Measurements from ENCODE around the gene DEPDC1B.

DNA sequence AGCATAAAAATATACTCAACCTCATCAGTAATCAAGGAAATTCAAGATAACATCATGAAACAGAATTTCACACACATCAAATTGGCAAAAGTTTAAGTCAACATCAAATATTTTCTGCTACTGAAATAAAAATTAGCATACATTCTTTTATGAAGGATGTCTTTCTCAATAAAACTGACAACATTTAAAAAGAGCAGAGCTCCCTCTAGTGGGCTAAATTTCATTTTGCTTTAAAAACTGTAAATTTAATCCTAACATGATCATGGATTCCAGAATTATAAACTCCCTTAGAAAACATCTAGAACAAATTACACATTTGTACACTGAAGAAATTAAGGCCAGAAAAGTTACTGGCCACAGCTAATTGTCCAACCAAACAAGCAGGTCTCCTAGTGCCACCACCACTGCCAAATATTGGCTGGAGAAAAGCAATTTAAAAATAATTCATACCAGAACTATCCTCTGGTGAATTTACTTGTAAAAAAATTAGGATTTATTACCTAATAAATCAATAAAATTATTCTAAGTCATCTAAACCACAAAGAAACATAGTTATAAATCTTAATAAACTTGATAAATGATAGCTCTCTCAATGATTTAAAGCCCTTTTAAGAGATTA is 31.2 kb downstream of the DEPDC1B start:
- TF ChIP-seq, protein P1, sequence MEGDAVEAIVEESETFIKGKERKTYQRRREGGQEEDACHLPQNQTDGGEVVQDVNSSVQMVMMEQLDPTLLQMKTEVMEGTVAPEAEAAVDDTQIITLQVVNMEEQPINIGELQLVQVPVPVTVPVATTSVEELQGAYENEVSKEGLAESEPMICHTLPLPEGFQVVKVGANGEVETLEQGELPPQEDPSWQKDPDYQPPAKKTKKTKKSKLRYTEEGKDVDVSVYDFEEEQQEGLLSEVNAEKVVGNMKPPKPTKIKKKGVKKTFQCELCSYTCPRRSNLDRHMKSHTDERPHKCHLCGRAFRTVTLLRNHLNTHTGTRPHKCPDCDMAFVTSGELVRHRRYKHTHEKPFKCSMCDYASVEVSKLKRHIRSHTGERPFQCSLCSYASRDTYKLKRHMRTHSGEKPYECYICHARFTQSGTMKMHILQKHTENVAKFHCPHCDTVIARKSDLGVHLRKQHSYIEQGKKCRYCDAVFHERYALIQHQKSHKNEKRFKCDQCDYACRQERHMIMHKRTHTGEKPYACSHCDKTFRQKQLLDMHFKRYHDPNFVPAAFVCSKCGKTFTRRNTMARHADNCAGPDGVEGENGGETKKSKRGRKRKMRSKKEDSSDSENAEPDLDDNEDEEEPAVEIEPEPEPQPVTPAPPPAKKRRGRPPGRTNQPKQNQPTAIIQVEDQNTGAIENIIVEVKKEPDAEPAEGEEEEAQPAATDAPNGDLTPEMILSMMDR (conservative IDR thresholded peaks at IDR 0.05; ENCODE audit: low read depth in 2 of 2) = peak in 1 of 2 experiments; percentile 93; a peak in 3 of 4 replicates
- TF ChIP-seq, protein P2, sequence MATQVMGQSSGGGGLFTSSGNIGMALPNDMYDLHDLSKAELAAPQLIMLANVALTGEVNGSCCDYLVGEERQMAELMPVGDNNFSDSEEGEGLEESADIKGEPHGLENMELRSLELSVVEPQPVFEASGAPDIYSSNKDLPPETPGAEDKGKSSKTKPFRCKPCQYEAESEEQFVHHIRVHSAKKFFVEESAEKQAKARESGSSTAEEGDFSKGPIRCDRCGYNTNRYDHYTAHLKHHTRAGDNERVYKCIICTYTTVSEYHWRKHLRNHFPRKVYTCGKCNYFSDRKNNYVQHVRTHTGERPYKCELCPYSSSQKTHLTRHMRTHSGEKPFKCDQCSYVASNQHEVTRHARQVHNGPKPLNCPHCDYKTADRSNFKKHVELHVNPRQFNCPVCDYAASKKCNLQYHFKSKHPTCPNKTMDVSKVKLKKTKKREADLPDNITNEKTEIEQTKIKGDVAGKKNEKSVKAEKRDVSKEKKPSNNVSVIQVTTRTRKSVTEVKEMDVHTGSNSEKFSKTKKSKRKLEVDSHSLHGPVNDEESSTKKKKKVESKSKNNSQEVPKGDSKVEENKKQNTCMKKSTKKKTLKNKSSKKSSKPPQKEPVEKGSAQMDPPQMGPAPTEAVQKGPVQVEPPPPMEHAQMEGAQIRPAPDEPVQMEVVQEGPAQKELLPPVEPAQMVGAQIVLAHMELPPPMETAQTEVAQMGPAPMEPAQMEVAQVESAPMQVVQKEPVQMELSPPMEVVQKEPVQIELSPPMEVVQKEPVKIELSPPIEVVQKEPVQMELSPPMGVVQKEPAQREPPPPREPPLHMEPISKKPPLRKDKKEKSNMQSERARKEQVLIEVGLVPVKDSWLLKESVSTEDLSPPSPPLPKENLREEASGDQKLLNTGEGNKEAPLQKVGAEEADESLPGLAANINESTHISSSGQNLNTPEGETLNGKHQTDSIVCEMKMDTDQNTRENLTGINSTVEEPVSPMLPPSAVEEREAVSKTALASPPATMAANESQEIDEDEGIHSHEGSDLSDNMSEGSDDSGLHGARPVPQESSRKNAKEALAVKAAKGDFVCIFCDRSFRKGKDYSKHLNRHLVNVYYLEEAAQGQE (IDR thresholded peaks at IDR 0.05; ENCODE audit: unreplicated experiment) = no peak
- TF ChIP-seq, protein P3, sequence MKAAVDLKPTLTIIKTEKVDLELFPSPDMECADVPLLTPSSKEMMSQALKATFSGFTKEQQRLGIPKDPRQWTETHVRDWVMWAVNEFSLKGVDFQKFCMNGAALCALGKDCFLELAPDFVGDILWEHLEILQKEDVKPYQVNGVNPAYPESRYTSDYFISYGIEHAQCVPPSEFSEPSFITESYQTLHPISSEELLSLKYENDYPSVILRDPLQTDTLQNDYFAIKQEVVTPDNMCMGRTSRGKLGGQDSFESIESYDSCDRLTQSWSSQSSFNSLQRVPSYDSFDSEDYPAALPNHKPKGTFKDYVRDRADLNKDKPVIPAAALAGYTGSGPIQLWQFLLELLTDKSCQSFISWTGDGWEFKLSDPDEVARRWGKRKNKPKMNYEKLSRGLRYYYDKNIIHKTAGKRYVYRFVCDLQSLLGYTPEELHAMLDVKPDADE (IDR thresholded peaks at IDR 0.05) = no peak
- TF ChIP-seq POLR2AphosphoS5 (IDR thresholded peaks at IDR 0.05; ENCODE audit: low read depth) = no peak
- TF ChIP-seq ZNF331 (CRISPR knock-in tag; IDR thresholded peaks at IDR 0.05; ENCODE audit: low read depth) = no peak
- no peak for TF ChIP-seq EZH2phosphoT487 (IDR thresholded peaks at IDR 0.05; ENCODE audit: unreplicated experiment)
- TF ChIP-seq EZH2 (IDR thresholded peaks at IDR 0.05; ENCODE audit: low read depth, unreplicated experiment) = no peak
- TF ChIP-seq JUNB (IDR thresholded peaks at IDR 0.05; ENCODE audit: unreplicated experiment) = no peak
- TF ChIP-seq, protein P4, sequence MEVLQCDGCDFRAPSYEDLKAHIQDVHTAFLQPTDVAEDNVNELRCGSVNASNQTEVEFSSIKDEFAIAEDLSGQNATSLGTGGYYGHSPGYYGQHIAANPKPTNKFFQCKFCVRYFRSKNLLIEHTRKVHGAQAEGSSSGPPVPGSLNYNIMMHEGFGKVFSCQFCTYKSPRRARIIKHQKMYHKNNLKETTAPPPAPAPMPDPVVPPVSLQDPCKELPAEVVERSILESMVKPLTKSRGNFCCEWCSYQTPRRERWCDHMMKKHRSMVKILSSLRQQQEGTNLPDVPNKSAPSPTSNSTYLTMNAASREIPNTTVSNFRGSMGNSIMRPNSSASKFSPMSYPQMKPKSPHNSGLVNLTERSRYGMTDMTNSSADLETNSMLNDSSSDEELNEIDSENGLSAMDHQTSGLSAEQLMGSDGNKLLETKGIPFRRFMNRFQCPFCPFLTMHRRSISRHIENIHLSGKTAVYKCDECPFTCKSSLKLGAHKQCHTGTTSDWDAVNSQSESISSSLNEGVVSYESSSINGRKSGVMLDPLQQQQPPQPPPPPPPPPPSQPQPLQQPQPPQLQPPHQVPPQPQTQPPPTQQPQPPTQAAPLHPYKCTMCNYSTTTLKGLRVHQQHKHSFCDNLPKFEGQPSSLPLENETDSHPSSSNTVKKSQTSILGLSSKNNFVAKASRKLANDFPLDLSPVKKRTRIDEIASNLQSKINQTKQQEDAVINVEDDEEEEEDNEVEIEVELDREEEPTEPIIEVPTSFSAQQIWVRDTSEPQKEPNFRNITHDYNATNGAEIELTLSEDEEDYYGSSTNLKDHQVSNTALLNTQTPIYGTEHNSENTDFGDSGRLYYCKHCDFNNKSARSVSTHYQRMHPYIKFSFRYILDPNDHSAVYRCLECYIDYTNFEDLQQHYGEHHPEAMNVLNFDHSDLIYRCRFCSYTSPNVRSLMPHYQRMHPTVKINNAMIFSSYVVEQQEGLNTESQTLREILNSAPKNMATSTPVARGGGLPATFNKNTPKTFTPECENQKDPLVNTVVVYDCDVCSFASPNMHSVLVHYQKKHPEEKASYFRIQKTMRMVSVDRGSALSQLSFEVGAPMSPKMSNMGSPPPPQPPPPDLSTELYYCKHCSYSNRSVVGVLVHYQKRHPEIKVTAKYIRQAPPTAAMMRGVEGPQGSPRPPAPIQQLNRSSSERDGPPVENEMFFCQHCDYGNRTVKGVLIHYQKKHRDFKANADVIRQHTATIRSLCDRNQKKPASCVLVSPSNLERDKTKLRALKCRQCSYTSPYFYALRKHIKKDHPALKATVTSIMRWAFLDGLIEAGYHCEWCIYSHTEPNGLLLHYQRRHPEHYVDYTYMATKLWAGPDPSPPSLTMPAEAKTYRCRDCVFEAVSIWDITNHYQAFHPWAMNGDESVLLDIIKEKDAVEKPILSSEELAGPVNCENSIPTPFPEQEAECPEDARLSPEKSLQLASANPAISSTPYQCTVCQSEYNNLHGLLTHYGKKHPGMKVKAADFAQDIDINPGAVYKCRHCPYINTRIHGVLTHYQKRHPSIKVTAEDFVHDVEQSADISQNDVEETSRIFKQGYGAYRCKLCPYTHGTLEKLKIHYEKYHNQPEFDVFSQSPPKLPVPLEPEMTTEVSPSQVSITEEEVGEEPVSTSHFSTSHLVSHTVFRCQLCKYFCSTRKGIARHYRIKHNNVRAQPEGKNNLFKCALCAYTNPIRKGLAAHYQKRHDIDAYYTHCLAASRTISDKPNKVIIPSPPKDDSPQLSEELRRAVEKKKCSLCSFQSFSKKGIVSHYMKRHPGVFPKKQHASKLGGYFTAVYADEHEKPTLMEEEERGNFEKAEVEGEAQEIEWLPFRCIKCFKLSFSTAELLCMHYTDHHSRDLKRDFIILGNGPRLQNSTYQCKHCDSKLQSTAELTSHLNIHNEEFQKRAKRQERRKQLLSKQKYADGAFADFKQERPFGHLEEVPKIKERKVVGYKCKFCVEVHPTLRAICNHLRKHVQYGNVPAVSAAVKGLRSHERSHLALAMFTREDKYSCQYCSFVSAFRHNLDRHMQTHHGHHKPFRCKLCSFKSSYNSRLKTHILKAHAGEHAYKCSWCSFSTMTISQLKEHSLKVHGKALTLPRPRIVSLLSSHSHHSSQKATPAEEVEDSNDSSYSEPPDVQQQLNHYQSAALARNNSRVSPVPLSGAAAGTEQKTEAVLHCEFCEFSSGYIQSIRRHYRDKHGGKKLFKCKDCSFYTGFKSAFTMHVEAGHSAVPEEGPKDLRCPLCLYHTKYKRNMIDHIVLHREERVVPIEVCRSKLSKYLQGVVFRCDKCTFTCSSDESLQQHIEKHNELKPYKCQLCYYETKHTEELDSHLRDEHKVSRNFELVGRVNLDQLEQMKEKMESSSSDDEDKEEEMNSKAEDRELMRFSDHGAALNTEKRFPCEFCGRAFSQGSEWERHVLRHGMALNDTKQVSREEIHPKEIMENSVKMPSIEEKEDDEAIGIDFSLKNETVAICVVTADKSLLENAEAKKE (CRISPR knock-in tag; IDR thresholded peaks at IDR 0.05) = no peak
- no peak for TF ChIP-seq NANOG (IDR thresholded peaks at IDR 0.05; ENCODE audit: borderline replicate concordance)
- TF ChIP-seq STAT1 (IDR thresholded peaks at IDR 0.05; ENCODE audit: unreplicated experiment) = no peak

All from GM23338 (cell line).